ENCODE results near the gene XKR3. TPM values are rescaled to one million over a fixed set of nuclear protein-coding genes. Genes with fewer than 3 reads are reported as not detected.
"Not testable (repeated sequence)": the region's sequence is repeated elsewhere in the genome, so short reads cannot be mapped to it uniquely, and the experiment has no call there.

The XKR3 gene
- total and polyA plus RNA-seq, 10 donors, result 0.06 to 0.19 (median 0.09) TPM; not detected in 7

GRCh38 chr22:16781074-16781763, 44.0 kb downstream of the XKR3 start:
- TF ChIP-seq POLR2AphosphoS5 (IDR thresholded peaks at IDR 0.05), result no peak
- DNase-seq, result no peak
- Histone ChIP-seq H3K4me3 (no peak overlapping the region), H3K4me1 (no peaks in the 10 kb centered on the region), H3K27ac (no peak overlapping the region), H3K27me3 (replicated peaks in 1 of 7) (no peaks in the 10 kb centered on the region), H3K36me3 (no peaks in the 10 kb centered on the region), H3K9me3 (no peaks in the 10 kb centered on the region)
- intact Hi-C loops (cut with DNase I; ENCODE audit: low total_unique reads), result no loop called here
- 74 to 88% (median 79%) methylated on average over 11 of the region's 11 CpGs for WGBS, 5 donors

GRCh38 chr22:16777284-16777924, 47.8 kb downstream of the XKR3 start:
- Histone ChIP-seq H3K4me3 (no peak overlapping the region), H3K4me1 (peaks cover 0 to 7% (median 0%) of the 10 kb centered on the region in 6 donors), H3K36me3 (no peaks in the 10 kb centered on the region), H3K9me3 (peaks cover 0 to 33% (median 22%) of the 10 kb centered on the region in 8 donors), H3K27ac (no peak overlapping the region), H3K27me3 (replicated peaks in 1 of 7) (no peaks in the 10 kb centered on the region)
- intact Hi-C loops (cut with DNase I; ENCODE audit: low total_unique reads), result no loop called here
- no peak for TF ChIP-seq POLR2A (IDR thresholded peaks at IDR 0.05)
- no peak for DNase-seq
- 54 to 88% (median 70%) methylated on average over 2 of the region's 2 CpGs for WGBS, 5 donors

- 74 to 86% (median 79%) methylated on average over 3 of the region's 3 CpGs for WGBS, 5 donors
- no peak for DNase-seq
- H3K4me3 ChIP-seq, result no peak overlapping the region
- TF ChIP-seq CTCF (IDR thresholded peaks at IDR 0.05 in 8 of 11, conservative IDR thresholded peaks at IDR 0.05 in 3 of 11), result no peak
- no peak for TF ChIP-seq POLR2A (IDR thresholded peaks at IDR 0.05)
- TF ChIP-seq POLR2AphosphoS5 (IDR thresholded peaks at IDR 0.05), result no peak
- no peaks in the 10 kb centered on the region for H3K36me3 ChIP-seq
- H3K9me3 ChIP-seq, result peaks cover 0 to 37% (median 22%) of the 10 kb centered on the region in 8 donors
- no peaks in the 10 kb centered on the region for H3K27me3 ChIP-seq (replicated peaks in 1 of 7)
- intact Hi-C loops (cut with DNase I; ENCODE audit: low total_unique reads), result no loop called here
- H3K4me1 ChIP-seq, result peaks cover 0 to 7% (median 0%) of the 10 kb centered on the region in 6 donors
- H3K27ac ChIP-seq, result peak overlapping the region in 2 of 8 donors; percentile 42 to 47
These were observed 49.1 kb downstream of the XKR3 start for GRCh38 chr22:16776080-16776479.

GRCh38 chr22:16774911-16775500, 50.2 kb downstream of the XKR3 start:
- Histone ChIP-seq H3K4me3 (no peak overlapping the region), H3K27ac (peak overlapping the region in 3 of 8 donors; percentile 14 to 47 (median 42)), H3K27me3 (replicated peaks in 1 of 7) (no peaks in the 10 kb centered on the region), H3K4me1 (peaks cover 0 to 7% (median 0%) of the 10 kb centered on the region in 6 donors), H3K9me3 (peaks cover 0 to 37% (median 22%) of the 10 kb centered on the region in 8 donors), H3K36me3 (no peaks in the 10 kb centered on the region)
- WGBS, 5 donors, result 3 to 13% (median 11%) methylated on average over 2 of the region's 2 CpGs
- intact Hi-C loops (cut with DNase I; ENCODE audit: low total_unique reads), result no loop called here
- no peak for TF ChIP-seq POLR2A (IDR thresholded peaks at IDR 0.05)
- TF ChIP-seq POLR2AphosphoS5 (IDR thresholded peaks at IDR 0.05), result no peak
- TF ChIP-seq CTCF (IDR thresholded peaks at IDR 0.05 in 8 of 11, conservative IDR thresholded peaks at IDR 0.05 in 3 of 11), result peak in 1 of 11 experiments; percentile 7
- DNase-seq, result no peak

- 81 to 96% (median 91%) methylated on average over 4 of the region's 4 CpGs for WGBS, 5 donors
- H3K27ac ChIP-seq; H3K4me1 ChIP-seq; H3K4me3 ChIP-seq; H3K27me3 ChIP-seq (replicated peaks in 1 of 7); DNase-seq; H3K36me3 ChIP-seq; intact Hi-C loops (cut with DNase I; ENCODE audit: low total_unique reads): not testable (repeated sequence)
- H3K9me3 ChIP-seq, result peaks cover 0 to 50% (median 28%) of the 10 kb centered on the region in 8 donors
These were observed 53.6 kb downstream of the XKR3 start for GRCh38 chr22:16771569-16771968.

GRCh38 chr22:16767927-16768326, 57.3 kb downstream of the XKR3 start:
- peaks cover 0 to 30% (median 21%) of the 10 kb centered on the region in 8 donors for H3K9me3 ChIP-seq
- whole genome bisulfite sequencing, 5 donors, result 39 to 89% (median 51%) methylated on average over 2 of the region's 2 CpGs
- intact Hi-C loops (cut with DNase I; ENCODE audit: low total_unique reads); DNase-seq; H3K4me3 ChIP-seq; H3K4me1 ChIP-seq; H3K27me3 ChIP-seq (replicated peaks in 1 of 7); H3K27ac ChIP-seq; H3K36me3 ChIP-seq: not testable (repeated sequence)

- intact Hi-C loops (cut with DNase I; ENCODE audit: low total_unique reads); DNase-seq; H3K4me3 ChIP-seq; H3K36me3 ChIP-seq; H3K27me3 ChIP-seq (replicated peaks in 1 of 7); H3K4me1 ChIP-seq; H3K27ac ChIP-seq: not testable (repeated sequence)
- H3K9me3 ChIP-seq, result peaks cover 0 to 22% (median 11%) of the 10 kb centered on the region in 8 donors
- 68 to 83% (median 74%) methylated on average over 2 of the region's 2 CpGs for WGBS, 5 donors
These were observed 63.0 kb downstream of the XKR3 start for GRCh38 chr22:16762224-16762623.

GRCh38 chr22:16760416-16760815, 64.8 kb downstream of the XKR3 start:
- H3K9me3 ChIP-seq; DNase-seq; intact Hi-C loops (cut with DNase I; ENCODE audit: low total_unique reads); H3K27me3 ChIP-seq (replicated peaks in 1 of 7); H3K36me3 ChIP-seq; H3K4me3 ChIP-seq; H3K27ac ChIP-seq; H3K4me1 ChIP-seq: not testable (repeated sequence)
- 66 to 73% (median 70%) methylated on average over 4 of the region's 4 CpGs for WGBS, 5 donors
